Prostate gland (tissue), 2 donors: ENCODE results near the gene FAM177A1.

ENCODE experiments used
- CTCF ChIP-seq, 4 experiments: fragments of 200-600 bp in 2 of 4; fragments of 450-650 bp in 2 of 4; sonication (generic) in 2 of 4; IDR thresholded peaks; 1 replicate in 3 of 4; 2 replicates in 1 of 4; pipeline ENCODE4 v1.5.1; 2016 to 2019; ENCODE audit warnings: antibody characterized with exemption in 4 of 4, mild to moderate bottlenecking in 2 of 4, moderate library complexity in 2 of 4
- POLR2A ChIP-seq: fragments of 450-650 bp; IDR thresholded peaks from one replicate; pipeline ENCODE4 v1.6.1; 2016; ENCODE audit warnings: antibody characterized with exemption, mild to moderate bottlenecking
- POLR2AphosphoS5 ChIP-seq: sonication (generic); formaldehyde crosslinking; IDR thresholded peaks from one replicate; pipeline ENCODE4 v1.6.1; 2017; ENCODE audit warnings: antibody characterized with exemption

GRCh38 chr14:34997762-34998161 lies 48.3 kb upstream of the FAM177A1 start:
- TF ChIP-seq CTCF (IDR thresholded peaks at IDR 0.05) (no peak), POLR2AphosphoS5 (no peak), POLR2A (no peak)
